Stimulated activated naive CD4-positive, alpha-beta T cell (primary cell): Measurements from ENCODE around the gene RDX.
A peak's percentile ranks its signal among the peaks of the same experiment; 100 is the strongest.
"Not testable (repeated sequence)": the region's sequence is repeated elsewhere in the genome, so short reads cannot be mapped to it uniquely, and the experiment has no call there.

Source experiments
- DNase-seq, 6 experiments: peaks; one replicate each; lab custom pipeline; 2025; lab: John Stamatoyannopoulos, UW

Gene RDX

GRCh38 chr11:110296226-110297075 lies at the start of gene RDX:
Gene RDX (minus strand): TSS chr11:110296614. CDS start chr11:110279692, 16,922 bp downstream.
- DNase-seq: peak; percentile 14 to 51 (median 36)

- DNase-seq: no peak
Measured at GRCh38 chr11:110345743-110346142, 49.3 kb upstream of the RDX start.

GRCh38 chr11:110340436-110340835 lies 44.0 kb upstream of the RDX start:
- no peak for DNase-seq

GRCh38 chr11:110339456-110340250 lies 43.2 kb upstream of the RDX start:
- DNase-seq: no peak

- DNase-seq: no peak
Measured at GRCh38 chr11:110338684-110339083, 42.3 kb upstream of the RDX start.

- no peak for DNase-seq
Measured at GRCh38 chr11:110337570-110338193, 41.3 kb upstream of the RDX start.

- DNase-seq: no peak
Measured at GRCh38 chr11:110336054-110336453, 39.6 kb upstream of the RDX start.

- DNase-seq: no peak
Measured at GRCh38 chr11:110335358-110335757, 38.9 kb upstream of the RDX start.

GRCh38 chr11:110331626-110332025 lies 35.2 kb upstream of the RDX start:
- no peak for DNase-seq

- DNase-seq: no peak
Measured at GRCh38 chr11:110329445-110329844, 33.0 kb upstream of the RDX start.

GRCh38 chr11:110327508-110327907 lies 31.1 kb upstream of the RDX start:
- DNase-seq: no peak

GRCh38 chr11:110323786-110324185 lies 27.4 kb upstream of the RDX start:
- DNase-seq: no peak

GRCh38 chr11:110319501-110319900 lies 23.1 kb upstream of the RDX start:
- DNase-seq: no peak

GRCh38 chr11:110318638-110319404 lies 22.4 kb upstream of the RDX start:
- DNase-seq: no peak

GRCh38 chr11:110317516-110317932 lies 21.1 kb upstream of the RDX start:
- DNase-seq: no peak

GRCh38 chr11:110314366-110315095 lies 18.1 kb upstream of the RDX start:
- DNase-seq: no peak

GRCh38 chr11:110312670-110313069 lies 16.3 kb upstream of the RDX start:
- no peak for DNase-seq

GRCh38 chr11:110311783-110312579 lies 15.6 kb upstream of the RDX start:
- no peak for DNase-seq

GRCh38 chr11:110308071-110308470 lies 11.7 kb upstream of the RDX start:
- DNase-seq: no peak

- DNase-seq: not testable (repeated sequence)
Measured at GRCh38 chr11:110306019-110306388, 9.6 kb upstream of the RDX start.
